Measurements from ENCODE around the gene BORCS5.
"Not testable (repeated sequence)": the region's sequence is repeated elsewhere in the genome, so short reads cannot be mapped to it uniquely, and the experiment has no call there.

BORCS5 gene

GRCh38 chr12:12334367-12335040 lies 22.4 kb upstream of the BORCS5 start:
- Mint-ChIP-seq H3K9me3 (no peaks in the 10 kb centered on the region), H3K36me3 (ENCODE audit: insufficient read depth) (no peaks in the 10 kb centered on the region), H3K27ac (ENCODE audit: low read depth) (no peak overlapping the region), H3K4me1 (peaks cover 7% of the 10 kb centered on the region), H3K4me3 (no peak overlapping the region), H3K27me3 (peaks cover 31% of the 10 kb centered on the region)
- peak; percentile 67 for ATAC-seq (replicated peaks; ENCODE audit: extremely low read depth, poor library complexity, severe bottlenecking)
- DNase-seq (ENCODE audit: low spot score in 2 of 2) = peak; percentile 27 to 49

- Mint-ChIP-seq H3K27ac (ENCODE audit: low read depth) (no peak overlapping the region), H3K4me1 (peaks cover 7% of the 10 kb centered on the region), H3K27me3 (peaks cover 31% of the 10 kb centered on the region), H3K4me3 (no peak overlapping the region), H3K9me3 (no peaks in the 10 kb centered on the region), H3K36me3 (ENCODE audit: insufficient read depth) (no peaks in the 10 kb centered on the region)
- ATAC-seq (replicated peaks; ENCODE audit: extremely low read depth, poor library complexity, severe bottlenecking) (no peak), DNase-seq (ENCODE audit: low spot score in 2 of 2) (no peak)
Observed at GRCh38 chr12:12336049-12336411, 20.8 kb upstream of the BORCS5 start.

GRCh38 chr12:12336511-12336910 lies 20.4 kb upstream of the BORCS5 start:
- DNase-seq (ENCODE audit: low spot score in 2 of 2) (no peak), ATAC-seq (replicated peaks; ENCODE audit: extremely low read depth, poor library complexity, severe bottlenecking) (no peak)
- Mint-ChIP-seq H3K27ac (ENCODE audit: low read depth) (no peak overlapping the region), H3K36me3 (ENCODE audit: insufficient read depth) (no peaks in the 10 kb centered on the region), H3K27me3 (peaks cover 27% of the 10 kb centered on the region), H3K9me3 (no peaks in the 10 kb centered on the region), H3K4me1 (peaks cover 7% of the 10 kb centered on the region), H3K4me3 (no peak overlapping the region)

GRCh38 chr12:12338527-12339168 lies 18.2 kb upstream of the BORCS5 start:
- no peak for ATAC-seq (replicated peaks; ENCODE audit: extremely low read depth, poor library complexity, severe bottlenecking)
- DNase-seq (ENCODE audit: low spot score in 2 of 2) = no peak
- Mint-ChIP-seq H3K9me3 (no peaks in the 10 kb centered on the region), H3K4me3 (no peak overlapping the region), H3K36me3 (ENCODE audit: insufficient read depth) (no peaks in the 10 kb centered on the region), H3K27me3 (peaks cover 22% of the 10 kb centered on the region), H3K27ac (ENCODE audit: low read depth) (no peak overlapping the region), H3K4me1 (peaks cover 7% of the 10 kb centered on the region)

- ATAC-seq (replicated peaks; ENCODE audit: extremely low read depth, poor library complexity, severe bottlenecking) = peak; percentile 46
- Mint-ChIP-seq H3K27me3 (no peaks in the 10 kb centered on the region), H3K36me3 (ENCODE audit: insufficient read depth) (no peaks in the 10 kb centered on the region), H3K4me1 (peaks cover 13% of the 10 kb centered on the region), H3K27ac (ENCODE audit: low read depth) (no peak within 1 kb of the TSS), H3K9me3 (no peaks in the 10 kb centered on the region), H3K4me3 (peak within 1 kb of the TSS; percentile 60)
- DNase-seq (ENCODE audit: low spot score in 2 of 2) = no peak
Observed at GRCh38 chr12:12349711-12350665, 6.9 kb upstream of the BORCS5 start, which contains the start of gene MANSC1. Gene MANSC1, minus strand, starts transcription at chr12:12350242. Its CDS starts 6,928 bp downstream, at chr12:12343314.

GRCh38 chr12:12350868-12351463 lies 5.9 kb upstream of the BORCS5 start:
- peak overlapping the region; percentile 60 for H3K4me3 Mint-ChIP-seq
- H3K4me1 Mint-ChIP-seq = peaks cover 13% of the 10 kb centered on the region
- no peak overlapping the region for H3K27ac Mint-ChIP-seq (ENCODE audit: low read depth)
- H3K9me3 Mint-ChIP-seq = no peaks in the 10 kb centered on the region
- peaks cover 2% of the 10 kb centered on the region for H3K36me3 Mint-ChIP-seq (ENCODE audit: insufficient read depth)
- ATAC-seq (replicated peaks; ENCODE audit: extremely low read depth, poor library complexity, severe bottlenecking) = no peak
- no peaks in the 10 kb centered on the region for H3K27me3 Mint-ChIP-seq
- DNase-seq (ENCODE audit: low spot score in 2 of 2) = no peak

- H3K27me3 Mint-ChIP-seq; H3K27ac Mint-ChIP-seq (ENCODE audit: low read depth); DNase-seq (ENCODE audit: low spot score in 2 of 2); H3K9me3 Mint-ChIP-seq; H3K4me3 Mint-ChIP-seq; H3K36me3 Mint-ChIP-seq (ENCODE audit: insufficient read depth); ATAC-seq (replicated peaks; ENCODE audit: extremely low read depth, poor library complexity, severe bottlenecking): not testable (repeated sequence)
- H3K4me1 Mint-ChIP-seq = peaks cover 17% of the 10 kb centered on the region
Observed at GRCh38 chr12:12351468-12352185, 5.3 kb upstream of the BORCS5 start.

- Mint-ChIP-seq H3K4me3 (no peak overlapping the region), H3K4me1 (peaks cover 30% of the 10 kb centered on the region), H3K27ac (ENCODE audit: low read depth) (no peak overlapping the region), H3K36me3 (ENCODE audit: insufficient read depth) (peaks cover 17% of the 10 kb centered on the region), H3K9me3 (no peaks in the 10 kb centered on the region), H3K27me3 (no peaks in the 10 kb centered on the region)
- DNase-seq (ENCODE audit: low spot score in 2 of 2) (no peak), ATAC-seq (replicated peaks; ENCODE audit: extremely low read depth, poor library complexity, severe bottlenecking) (no peak)
Observed at GRCh38 chr12:12353276-12353675, 3.6 kb upstream of the BORCS5 start.

- no peaks in the 10 kb centered on the region for H3K27me3 Mint-ChIP-seq
- no peak overlapping the region for H3K27ac Mint-ChIP-seq (ENCODE audit: low read depth)
- no peaks in the 10 kb centered on the region for H3K9me3 Mint-ChIP-seq
- H3K4me3 Mint-ChIP-seq = no peak overlapping the region
- ATAC-seq (replicated peaks; ENCODE audit: extremely low read depth, poor library complexity, severe bottlenecking) (no peak), DNase-seq (ENCODE audit: low spot score in 2 of 2) (no peak)
- peaks cover 33% of the 10 kb centered on the region for H3K4me1 Mint-ChIP-seq
- H3K36me3 Mint-ChIP-seq (ENCODE audit: insufficient read depth) = peaks cover 17% of the 10 kb centered on the region
Observed at GRCh38 chr12:12353807-12354206, 3.1 kb upstream of the BORCS5 start.

GRCh38 chr12:12356467-12356895 lies 397 bp upstream of the BORCS5 start:
- ATAC-seq (replicated peaks; ENCODE audit: extremely low read depth, poor library complexity, severe bottlenecking) (no peak), DNase-seq (ENCODE audit: low spot score in 2 of 2) (no peak)
- Mint-ChIP-seq H3K36me3 (ENCODE audit: insufficient read depth) (peaks cover 17% of the 10 kb centered on the region), H3K4me3 (peak overlapping the region; percentile 96), H3K9me3 (no peaks in the 10 kb centered on the region), H3K27ac (ENCODE audit: low read depth) (peak overlapping the region; percentile 95), H3K4me1 (peaks cover 25% of the 10 kb centered on the region), H3K27me3 (no peaks in the 10 kb centered on the region)

- peaks cover 33% of the 10 kb centered on the region for H3K4me1 Mint-ChIP-seq
- DNase-seq (ENCODE audit: low spot score in 2 of 2) = no peak
- no peaks in the 10 kb centered on the region for H3K9me3 Mint-ChIP-seq
- H3K27ac Mint-ChIP-seq (ENCODE audit: low read depth) = peak overlapping the region; percentile 95
- peak; percentile 11 for ATAC-seq (replicated peaks; ENCODE audit: extremely low read depth, poor library complexity, severe bottlenecking)
- peak overlapping the region; percentile 96 for H3K4me3 Mint-ChIP-seq
- peaks cover 17% of the 10 kb centered on the region for H3K36me3 Mint-ChIP-seq (ENCODE audit: insufficient read depth)
- no peaks in the 10 kb centered on the region for H3K27me3 Mint-ChIP-seq
Observed at GRCh38 chr12:12357719-12358461, 1.0 kb downstream of the BORCS5 start.
